WTC11 (cell line): ENCODE measurements around the gene ZBTB24.

Experiments
- CREB1 ChIP-seq: sonication (generic); formaldehyde crosslinking; IDR thresholded peaks from 2 replicates; pipeline ENCODE4 v1.8.0; 2023; ENCODE audit warnings: mild to moderate bottlenecking, missing genetic modification reagents
- FOXK1 ChIP-seq: sonication (generic); formaldehyde crosslinking; IDR thresholded peaks from 2 replicates; pipeline ENCODE4 v1.8.0; 2022; ENCODE audit warnings: mild to moderate bottlenecking, moderate library complexity, missing genetic modification reagents
- NFE2L1 ChIP-seq: sonication (generic); formaldehyde crosslinking; IDR thresholded peaks from 2 replicates; pipeline ENCODE4 v1.8.1; 2023; ENCODE audit warnings: missing genetic modification reagents
- TF ChIP-seq, protein P1 (sequence below): fragments of 200-600 bp; IDR thresholded peaks from 2 replicates; pipeline ENCODE4 v1.8.0; 2022; ENCODE audit warnings: antibody characterized with exemption
- TF ChIP-seq, protein P2 (sequence below): sonication (generic); formaldehyde crosslinking; IDR thresholded peaks from 2 replicates; pipeline ENCODE4 v1.8.1; 2023; ENCODE audit warnings: mild to moderate bottlenecking, missing genetic modification reagents, moderate library complexity

DNA sequence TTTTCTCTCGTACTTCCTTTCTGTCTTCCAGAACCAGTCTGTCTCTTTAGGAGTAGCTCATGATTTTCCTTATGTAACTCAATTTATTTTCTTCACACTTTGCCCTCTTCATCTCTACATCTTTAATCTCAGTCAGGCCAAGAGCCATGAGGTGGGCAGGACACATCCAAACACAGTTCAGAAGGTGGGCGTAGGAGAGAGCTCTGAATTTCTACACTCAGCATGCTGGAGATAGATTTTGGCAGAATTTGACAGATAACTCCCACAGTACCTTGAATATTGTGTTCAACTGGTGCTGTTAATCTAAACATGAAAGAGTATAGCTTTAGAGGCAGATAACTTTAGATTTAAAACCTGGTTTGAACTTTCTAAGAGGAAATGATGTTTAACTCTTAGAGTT is 23.8 kb upstream of the ZBTB24 start:
- TF ChIP-seq, protein P1, sequence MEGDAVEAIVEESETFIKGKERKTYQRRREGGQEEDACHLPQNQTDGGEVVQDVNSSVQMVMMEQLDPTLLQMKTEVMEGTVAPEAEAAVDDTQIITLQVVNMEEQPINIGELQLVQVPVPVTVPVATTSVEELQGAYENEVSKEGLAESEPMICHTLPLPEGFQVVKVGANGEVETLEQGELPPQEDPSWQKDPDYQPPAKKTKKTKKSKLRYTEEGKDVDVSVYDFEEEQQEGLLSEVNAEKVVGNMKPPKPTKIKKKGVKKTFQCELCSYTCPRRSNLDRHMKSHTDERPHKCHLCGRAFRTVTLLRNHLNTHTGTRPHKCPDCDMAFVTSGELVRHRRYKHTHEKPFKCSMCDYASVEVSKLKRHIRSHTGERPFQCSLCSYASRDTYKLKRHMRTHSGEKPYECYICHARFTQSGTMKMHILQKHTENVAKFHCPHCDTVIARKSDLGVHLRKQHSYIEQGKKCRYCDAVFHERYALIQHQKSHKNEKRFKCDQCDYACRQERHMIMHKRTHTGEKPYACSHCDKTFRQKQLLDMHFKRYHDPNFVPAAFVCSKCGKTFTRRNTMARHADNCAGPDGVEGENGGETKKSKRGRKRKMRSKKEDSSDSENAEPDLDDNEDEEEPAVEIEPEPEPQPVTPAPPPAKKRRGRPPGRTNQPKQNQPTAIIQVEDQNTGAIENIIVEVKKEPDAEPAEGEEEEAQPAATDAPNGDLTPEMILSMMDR = no peak
- TF ChIP-seq CREB1 (no peak), NFE2L1 (CRISPR knock-in tag) (no peak), FOXK1 (CRISPR knock-in tag) (no peak)
- TF ChIP-seq, protein P2, sequence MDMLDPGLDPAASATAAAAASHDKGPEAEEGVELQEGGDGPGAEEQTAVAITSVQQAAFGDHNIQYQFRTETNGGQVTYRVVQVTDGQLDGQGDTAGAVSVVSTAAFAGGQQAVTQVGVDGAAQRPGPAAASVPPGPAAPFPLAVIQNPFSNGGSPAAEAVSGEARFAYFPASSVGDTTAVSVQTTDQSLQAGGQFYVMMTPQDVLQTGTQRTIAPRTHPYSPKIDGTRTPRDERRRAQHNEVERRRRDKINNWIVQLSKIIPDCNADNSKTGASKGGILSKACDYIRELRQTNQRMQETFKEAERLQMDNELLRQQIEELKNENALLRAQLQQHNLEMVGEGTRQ = no peak
